Measurements from ENCODE around the gene AGAP1. TPM values are rescaled to one million over a fixed set of nuclear protein-coding genes. Genes with fewer than 3 reads are reported as not detected.

AGAP1 gene
- total RNA-seq, 1 donor from 2014 or later: 33.4 TPM

- no peak for DNase-seq
- Histone ChIP-seq H3K36me3 (no peaks in the 10 kb centered on the region), H3K9me3 (no peaks in the 10 kb centered on the region), H3K27me3 (no peaks in the 10 kb centered on the region), H3K27ac (no peak overlapping the region), H3K4me1 (no peaks in the 10 kb centered on the region), H3K4me3 (no peak overlapping the region)
- no peak for TF ChIP-seq CTCF (IDR thresholded peaks at IDR 0.05)
- ATAC-seq: no peak
- intact Hi-C loops (cut with DNase I): no loop called here
These were observed 487.8 kb downstream of the AGAP1 start for GRCh38 chr2:235981631-235982030.

- no peak for TF ChIP-seq CTCF (IDR thresholded peaks at IDR 0.05)
- intact Hi-C loops (cut with DNase I): no loop called here
- no peak for DNase-seq
These were observed 489.2 kb downstream of the AGAP1 start for GRCh38 chr2:235983016-235983415.

GRCh38 chr2:235984552-235984951, 490.7 kb downstream of the AGAP1 start:
- Histone ChIP-seq H3K9me3 (no peaks in the 10 kb centered on the region), H3K27me3 (no peaks in the 10 kb centered on the region), H3K36me3 (no peaks in the 10 kb centered on the region), H3K27ac (no peak overlapping the region), H3K4me1 (no peaks in the 10 kb centered on the region), H3K4me3 (no peak overlapping the region)
- intact Hi-C loops (cut with DNase I): no loop called here
- no peak for DNase-seq
- TF ChIP-seq CTCF (IDR thresholded peaks at IDR 0.05): no peak
- ATAC-seq: no peak

More at GRCh38 chr2:235983016-235983415, 489.2 kb downstream of the AGAP1 start:
- Histone ChIP-seq H3K4me3 (no peak overlapping the region), H3K27me3 (no peaks in the 10 kb centered on the region), H3K4me1 (no peaks in the 10 kb centered on the region), H3K36me3 (no peaks in the 10 kb centered on the region), H3K9me3 (no peaks in the 10 kb centered on the region), H3K27ac (no peak overlapping the region)
- ATAC-seq: no peak

- TF ChIP-seq CTCF (IDR thresholded peaks at IDR 0.05): no peak
- Histone ChIP-seq H3K27me3 (no peaks in the 10 kb centered on the region), H3K9me3 (no peaks in the 10 kb centered on the region), H3K27ac (no peak overlapping the region), H3K4me3 (no peak overlapping the region), H3K4me1 (no peaks in the 10 kb centered on the region), H3K36me3 (no peaks in the 10 kb centered on the region)
- no peak for ATAC-seq
- intact Hi-C loops (cut with DNase I): no loop called here
- DNase-seq: no peak
These were observed 492.5 kb downstream of the AGAP1 start for GRCh38 chr2:235986361-235986760.

- no peak for TF ChIP-seq CTCF (IDR thresholded peaks at IDR 0.05)
- ATAC-seq: no peak
- DNase-seq: no peak
These were observed 494.6 kb downstream of the AGAP1 start for GRCh38 chr2:235988271-235989015.

More at GRCh38 chr2:235988271-235989015, 494.6 kb downstream of the AGAP1 start:
- H3K4me3 ChIP-seq: no peak overlapping the region
- no peaks in the 10 kb centered on the region for H3K4me1 ChIP-seq
- intact Hi-C loops (cut with DNase I): no loop called here
- no peaks in the 10 kb centered on the region for H3K27me3 ChIP-seq
- H3K27ac ChIP-seq: no peak overlapping the region
- no peaks in the 10 kb centered on the region for H3K36me3 ChIP-seq
- no peaks in the 10 kb centered on the region for H3K9me3 ChIP-seq
